Fibroblast of peridontal ligament (primary cell): Measurements from ENCODE around the gene RARRES2.

ENCODE experiments used
- DNase-seq: peaks from one replicate; pipeline ENCODE4 v3.0.0-alpha.2; 2010; ENCODE audit errors: extremely low read depth

RARRES2 gene

GRCh38 chr7:150337659-150338081 lies 3.8 kb downstream of the RARRES2 start:
- no peak for DNase-seq

GRCh38 chr7:150337179-150337578 lies 4.2 kb downstream of the RARRES2 start:
- DNase-seq, result no peak

- no peak for DNase-seq
Observed at GRCh38 chr7:150336746-150337145, 4.7 kb downstream of the RARRES2 start.

- DNase-seq, result no peak
Observed at GRCh38 chr7:150335774-150336112, 5.7 kb downstream of the RARRES2 start.

GRCh38 chr7:150335108-150335773 lies 6.2 kb downstream of the RARRES2 start:
- DNase-seq, result peak; percentile 83

GRCh38 chr7:150334108-150334507 lies 7.3 kb downstream of the RARRES2 start:
- DNase-seq, result no peak

- no peak for DNase-seq
Observed at GRCh38 chr7:150333659-150334058, 7.8 kb downstream of the RARRES2 start.

GRCh38 chr7:150332852-150333635 lies 8.4 kb downstream of the RARRES2 start:
- no peak for DNase-seq

- no peak for DNase-seq
Observed at GRCh38 chr7:150330211-150330885, 11.1 kb downstream of the RARRES2 start.

- no peak for DNase-seq
Observed at GRCh38 chr7:150329331-150330120, 11.9 kb downstream of the RARRES2 start.

GRCh38 chr7:150327308-150327707 lies 14.1 kb downstream of the RARRES2 start:
- no peak for DNase-seq

- no peak for DNase-seq
Observed at GRCh38 chr7:150326657-150327268, 14.7 kb downstream of the RARRES2 start.

- no peak for DNase-seq
Observed at GRCh38 chr7:150325901-150326300, 15.5 kb downstream of the RARRES2 start.

- DNase-seq, result no peak
Observed at GRCh38 chr7:150325110-150325611, 16.3 kb downstream of the RARRES2 start.

- DNase-seq, result no peak
Observed at GRCh38 chr7:150324373-150324961, 17.0 kb downstream of the RARRES2 start.

- DNase-seq, result no peak
Observed at GRCh38 chr7:150323682-150324372, 17.6 kb downstream of the RARRES2 start.

GRCh38 chr7:150322833-150323681 lies 18.4 kb downstream of the RARRES2 start, which contains the start of the genes ACTR3C and LRRC61:
ACTR3C (minus strand) TSS chr7:150323545; CDS start chr7:150295296, 28,249 bp downstream.
LRRC61 (plus strand) TSS chr7:150323355; CDS start chr7:150336862, 13,507 bp downstream.
- no peak for DNase-seq

- no peak for DNase-seq
Observed at GRCh38 chr7:150322114-150322832, 19.2 kb downstream of the RARRES2 start.

- DNase-seq, result no peak
Observed at GRCh38 chr7:150321788-150322113, 19.7 kb downstream of the RARRES2 start.
